Cardiac fibroblast (primary cell): Measurements from ENCODE around the gene OR7A17.

Experiments
- DNase-seq, 2 donors: peaks; one replicate each; pipeline versions ENCODE4 v3.0.0 to v3.0.0-alpha.2; 2010; ENCODE audit warnings: low read depth in 2 of 2
- H3K4me3 ChIP-seq, 2 donors: replicated peaks in 1 of 2; 1 replicate in 1 of 2; 2 replicates in 1 of 2; pipeline ENCODE4 v1.5.1; 2011; ENCODE audit warnings: low read depth in 2 of 2, low read length in 2 of 2, mild to moderate bottlenecking in 2 of 2, moderate library complexity in 1 of 2
- TF ChIP-seq, protein P1 (sequence below): IDR thresholded peaks from one replicate; pipeline ENCODE4 v1.5.1; 2011; ENCODE audit warnings: low read depth, mild to moderate bottlenecking, low read length, inconsistent platforms

OR7A17 gene

DNA sequence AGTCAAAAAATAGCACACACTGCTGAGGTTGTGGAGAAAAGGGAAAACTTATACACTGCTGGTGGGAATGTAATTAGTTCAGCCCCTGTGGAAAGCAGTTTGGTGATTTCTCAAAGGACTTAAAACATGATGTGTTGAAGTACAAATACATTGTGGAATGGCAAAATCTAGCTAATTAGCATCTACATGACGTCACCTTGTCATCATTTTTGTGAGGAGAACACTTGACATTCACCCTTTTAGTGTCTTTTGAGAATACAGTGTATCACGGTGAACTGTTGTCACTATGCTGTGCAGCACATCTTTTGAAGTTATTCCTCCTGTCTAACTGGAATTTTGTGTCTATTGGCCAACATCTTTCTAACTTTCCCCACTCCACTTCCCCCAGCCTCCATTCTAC lies 42.8 kb downstream of the OR7A17 start:
- H3K4me3 ChIP-seq: no peak overlapping the region
- TF ChIP-seq, protein P1, sequence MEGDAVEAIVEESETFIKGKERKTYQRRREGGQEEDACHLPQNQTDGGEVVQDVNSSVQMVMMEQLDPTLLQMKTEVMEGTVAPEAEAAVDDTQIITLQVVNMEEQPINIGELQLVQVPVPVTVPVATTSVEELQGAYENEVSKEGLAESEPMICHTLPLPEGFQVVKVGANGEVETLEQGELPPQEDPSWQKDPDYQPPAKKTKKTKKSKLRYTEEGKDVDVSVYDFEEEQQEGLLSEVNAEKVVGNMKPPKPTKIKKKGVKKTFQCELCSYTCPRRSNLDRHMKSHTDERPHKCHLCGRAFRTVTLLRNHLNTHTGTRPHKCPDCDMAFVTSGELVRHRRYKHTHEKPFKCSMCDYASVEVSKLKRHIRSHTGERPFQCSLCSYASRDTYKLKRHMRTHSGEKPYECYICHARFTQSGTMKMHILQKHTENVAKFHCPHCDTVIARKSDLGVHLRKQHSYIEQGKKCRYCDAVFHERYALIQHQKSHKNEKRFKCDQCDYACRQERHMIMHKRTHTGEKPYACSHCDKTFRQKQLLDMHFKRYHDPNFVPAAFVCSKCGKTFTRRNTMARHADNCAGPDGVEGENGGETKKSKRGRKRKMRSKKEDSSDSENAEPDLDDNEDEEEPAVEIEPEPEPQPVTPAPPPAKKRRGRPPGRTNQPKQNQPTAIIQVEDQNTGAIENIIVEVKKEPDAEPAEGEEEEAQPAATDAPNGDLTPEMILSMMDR: no peak
- DNase-seq: no peak

DNA sequence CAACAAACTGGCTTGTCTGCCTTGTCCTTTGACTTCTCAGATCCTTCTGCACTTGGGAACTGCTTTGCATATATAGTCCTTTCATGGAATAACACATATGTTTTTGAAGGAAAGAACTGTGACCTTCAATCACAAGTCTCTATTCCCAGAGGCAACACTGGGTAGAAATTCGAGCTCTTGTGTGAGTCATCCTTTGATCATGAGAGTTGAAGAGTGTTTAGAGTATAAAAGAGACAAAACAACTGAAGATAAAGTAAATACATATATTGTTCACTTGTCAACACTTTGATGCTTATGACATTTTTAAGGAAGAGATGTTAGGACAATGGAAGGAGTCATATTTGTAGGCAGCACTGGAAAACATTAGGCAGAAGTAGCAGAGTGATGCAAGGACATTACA lies 45.7 kb downstream of the OR7A17 start:
- DNase-seq: peak in 1 of 2 donors; percentile 2
- TF ChIP-seq, protein P1: no peak

GRCh38 chr19:14837391-14837790 lies 48.5 kb downstream of the OR7A17 start:
- TF ChIP-seq, protein P1: no peak
- no peak overlapping the region for H3K4me3 ChIP-seq
- DNase-seq: no peak

More for the DNA sequence above, 45.7 kb downstream of the OR7A17 start:
- H3K4me3 ChIP-seq: no peak overlapping the region

DNA sequence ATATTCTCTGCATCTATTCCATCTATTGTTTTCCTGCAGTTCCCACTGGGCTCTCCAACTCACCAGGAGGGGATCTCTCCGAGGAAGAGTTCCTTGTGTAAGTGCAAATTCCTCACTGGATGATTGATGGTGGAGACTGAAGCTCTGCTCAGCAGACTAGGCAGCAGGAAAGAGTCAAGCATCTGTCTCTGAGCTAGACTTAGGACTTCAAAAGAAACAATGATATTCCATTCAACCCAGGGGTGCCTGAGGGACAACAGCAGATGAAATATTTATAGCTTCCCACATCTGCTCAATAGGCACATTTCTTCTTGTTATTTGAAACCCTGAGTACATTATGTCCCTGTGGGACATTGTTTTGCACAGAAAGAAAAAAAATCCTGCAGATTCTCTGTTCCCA lies 50.9 kb downstream of the OR7A17 start, which contains the start of the genes OR7A5 and OR7C1:
Gene OR7A5, minus strand, starts transcription at position 175 of the 400 bp plus-strand sequence. CDS start 6,944 bp downstream, outside the sequence.
Gene OR7C1, minus strand, starts transcription at position 175 of the 400 bp plus-strand sequence. CDS start 35,049 bp downstream, outside the sequence.
- peak in 1 of 2 donors; percentile 39 for DNase-seq
- TF ChIP-seq, protein P1: no peak
- no peak within 1 kb of the TSS for H3K4me3 ChIP-seq

GRCh38 chr19:14830702-14831101 lies 55.2 kb downstream of the OR7A17 start:
- DNase-seq: no peak
- no peak overlapping the region for H3K4me3 ChIP-seq
- TF ChIP-seq, protein P1: no peak
